Gastrocnemius medialis (tissue), 4 donors: Measurements from ENCODE around the gene MGAT5. TPM values are rescaled to one million over a fixed set of nuclear protein-coding genes. Genes with fewer than 3 reads are reported as not detected.
"Not testable (repeated sequence)": the region's sequence is repeated elsewhere in the genome, so short reads cannot be mapped to it uniquely, and the experiment has no call there.

Experiments used
- ATAC-seq, 2 donors: fragments of 150-250 bp; one replicate each; pipeline ENCODE4 v1.9.1; 2016
- DNase-seq, 2 donors: peaks; one replicate each; pipeline ENCODE4 v3.0.0-alpha.2; 2019
- H3K27ac ChIP-seq, 4 donors: fragments of 200-600 bp; sonication (generic); 1 replicate in 1 of 4; 2 replicates in 3 of 4; pipeline ENCODE4 v1.5.1; 2016 to 2018; ENCODE audit warnings: mild to moderate bottlenecking in 2 of 4, moderate library complexity in 1 of 4
- H3K27me3 ChIP-seq, 3 donors: fragments of 200-600 bp; sonication (generic) in 2 of 3; 1 replicate in 1 of 3; 2 replicates in 2 of 3; pipeline versions ENCODE4 v1.5.1 to v1.6.0; 2016 to 2019; ENCODE audit warnings: mild to moderate bottlenecking in 1 of 3, moderate library complexity in 1 of 3
- H3K36me3 ChIP-seq, 2 donors: fragments of 200-600 bp; sonication (generic) in 1 of 2; one replicate each; pipeline ENCODE4 v1.5.1; 2017 to 2018
- H3K4me1 ChIP-seq, 2 donors: fragments of 200-600 bp; sonication (generic) in 1 of 2; one replicate each; pipeline ENCODE4 v1.5.1; 2016 to 2017; ENCODE audit warnings: mild to moderate bottlenecking in 2 of 2
- H3K4me3 ChIP-seq, 4 donors: fragments of 200-600 bp; sonication (generic) in 3 of 4; 1 replicate in 1 of 4; 2 replicates in 3 of 4; pipeline ENCODE4 v1.5.1; 2016 to 2019; ENCODE audit warnings: mild to moderate bottlenecking in 2 of 4
- H3K9me3 ChIP-seq, 3 donors: fragments of 200-600 bp; sonication (generic) in 2 of 3; 1 replicate in 1 of 3; 2 replicates in 2 of 3; pipeline ENCODE4 v1.5.1; 2016 to 2019
- CTCF ChIP-seq, 5 experiments: fragments of 450-650 bp in 3 of 5; fragments of 200-600 bp in 2 of 5; sonication (generic) in 2 of 5; IDR thresholded peaks in 4 of 5; conservative IDR thresholded peaks in 1 of 5; 1 replicate in 4 of 5; 2 replicates in 1 of 5; pipeline ENCODE4 v1.5.1; 2016 to 2019; ENCODE audit warnings: antibody characterized with exemption in 5 of 5, mild to moderate bottlenecking in 3 of 5, moderate library complexity in 3 of 5
- POLR2A ChIP-seq, 2 donors: fragments of 450-650 bp; IDR thresholded peaks; one replicate each; pipeline ENCODE4 v1.6.1; 2017; ENCODE audit warnings: antibody characterized with exemption in 2 of 2, mild to moderate bottlenecking in 2 of 2, moderate library complexity in 2 of 2
- in situ Hi-C, 4 donors: fragments of 200-750 bp; cut with MboI; loops; one replicate each; pipeline versions ENCODE4 v1.15.0 to v1.8.0; 2017; ENCODE audit warnings: low sequenced_read_pairs in 4 of 4
- intact Hi-C: fragments of 100-400 bp; cut with DNase I; formaldehyde crosslinking; loops from one replicate; pipeline ENCODE4 v1.15.1; 2023; ENCODE audit warnings: low total_unique reads
- total RNA-seq, 4 donors: library from RNA; depleted of rRNA; stranded (reverse); fragments of >200 nt; gene quantifications; one replicate each; pipeline versions ENCODE4 v1.1.0 to v1.2.3, GENCODE V29; 2016

The MGAT5 gene
- total RNA-seq, 4 donors from 2014 or later = 3.0 to 4.9 (median 3.3) TPM

- no peak overlapping the region for H3K27ac ChIP-seq
- no peaks in the 10 kb centered on the region for H3K4me1 ChIP-seq
- no peak overlapping the region for H3K4me3 ChIP-seq
- no peaks in the 10 kb centered on the region for H3K36me3 ChIP-seq
- no peaks in the 10 kb centered on the region for H3K9me3 ChIP-seq
- intact Hi-C loops = no loop called here
- no peak for DNase-seq
- no peak for TF ChIP-seq CTCF (IDR thresholded peaks at IDR 0.05 in 4 of 5, conservative IDR thresholded peaks at IDR 0.05 in 1 of 5)
- in situ Hi-C loops = loop anchor here in 2 of 4 donors (25.0 kb wide), 1 partner anchor 418 kb away; no protein-coding TSS in a partner anchor
- H3K27me3 ChIP-seq = no peaks in the 10 kb centered on the region
- no peak for ATAC-seq
Measured at GRCh38 chr2:134469516-134470115, 215.7 kb downstream of the MGAT5 start.

GRCh38 chr2:134470561-134471168, 216.8 kb downstream of the MGAT5 start:
- H3K4me1 ChIP-seq = no peaks in the 10 kb centered on the region
- no peaks in the 10 kb centered on the region for H3K27me3 ChIP-seq
- in situ Hi-C loops (loop anchor here in 2 of 4 donors (25.0 kb wide), 1 partner anchor 417 kb away; no protein-coding TSS in a partner anchor), intact Hi-C loops (no loop called here)
- no peak overlapping the region for H3K27ac ChIP-seq
- DNase-seq (no peak), ATAC-seq (no peak)
- H3K36me3 ChIP-seq = no peaks in the 10 kb centered on the region
- TF ChIP-seq POLR2A (IDR thresholded peaks at IDR 0.05) = no peak
- no peak for TF ChIP-seq CTCF (IDR thresholded peaks at IDR 0.05 in 4 of 5, conservative IDR thresholded peaks at IDR 0.05 in 1 of 5)
- no peaks in the 10 kb centered on the region for H3K9me3 ChIP-seq
- no peak overlapping the region for H3K4me3 ChIP-seq

GRCh38 chr2:134476982-134477381, 223.1 kb downstream of the MGAT5 start:
- in situ Hi-C loops, H3K4me3 ChIP-seq, H3K4me1 ChIP-seq, ATAC-seq, H3K27ac ChIP-seq, H3K36me3 ChIP-seq, intact Hi-C loops, DNase-seq, H3K9me3 ChIP-seq, H3K27me3 ChIP-seq: not testable (repeated sequence)

- H3K4me3 ChIP-seq = no peak overlapping the region
- no peak for DNase-seq
- intact Hi-C loops (no loop called here), in situ Hi-C loops (no loop called here)
- no peaks in the 10 kb centered on the region for H3K4me1 ChIP-seq
- H3K27ac ChIP-seq = no peak overlapping the region
- TF ChIP-seq CTCF (IDR thresholded peaks at IDR 0.05 in 4 of 5, conservative IDR thresholded peaks at IDR 0.05 in 1 of 5) = no peak
- TF ChIP-seq POLR2A (IDR thresholded peaks at IDR 0.05) = no peak
- no peaks in the 10 kb centered on the region for H3K9me3 ChIP-seq
- ATAC-seq = no peak
- no peaks in the 10 kb centered on the region for H3K27me3 ChIP-seq
- H3K36me3 ChIP-seq = no peaks in the 10 kb centered on the region
Measured at GRCh38 chr2:134479696-134480330, 225.9 kb downstream of the MGAT5 start.

GRCh38 chr2:134482131-134482723, 228.4 kb downstream of the MGAT5 start:
- ATAC-seq (no peak), DNase-seq (no peak)
- in situ Hi-C loops = no loop called here
- H3K27ac ChIP-seq = no peak overlapping the region
- TF ChIP-seq CTCF (IDR thresholded peaks at IDR 0.05 in 4 of 5, conservative IDR thresholded peaks at IDR 0.05 in 1 of 5) = no peak
- TF ChIP-seq POLR2A (IDR thresholded peaks at IDR 0.05) = no peak
- no peaks in the 10 kb centered on the region for H3K36me3 ChIP-seq
- H3K9me3 ChIP-seq = no peaks in the 10 kb centered on the region
- intact Hi-C loops = no loop called here
- H3K4me3 ChIP-seq = no peak overlapping the region
- no peaks in the 10 kb centered on the region for H3K4me1 ChIP-seq
- no peaks in the 10 kb centered on the region for H3K27me3 ChIP-seq
